DMS153 (cell line): ENCODE results near the gene AQP6.

ENCODE experiments used
- DNase-seq: peaks from one replicate; lab custom pipeline; 2025; lab: John Stamatoyannopoulos, UW

AQP6 gene, protein sequence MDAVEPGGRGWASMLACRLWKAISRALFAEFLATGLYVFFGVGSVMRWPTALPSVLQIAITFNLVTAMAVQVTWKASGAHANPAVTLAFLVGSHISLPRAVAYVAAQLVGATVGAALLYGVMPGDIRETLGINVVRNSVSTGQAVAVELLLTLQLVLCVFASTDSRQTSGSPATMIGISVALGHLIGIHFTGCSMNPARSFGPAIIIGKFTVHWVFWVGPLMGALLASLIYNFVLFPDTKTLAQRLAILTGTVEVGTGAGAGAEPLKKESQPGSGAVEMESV

DNA sequence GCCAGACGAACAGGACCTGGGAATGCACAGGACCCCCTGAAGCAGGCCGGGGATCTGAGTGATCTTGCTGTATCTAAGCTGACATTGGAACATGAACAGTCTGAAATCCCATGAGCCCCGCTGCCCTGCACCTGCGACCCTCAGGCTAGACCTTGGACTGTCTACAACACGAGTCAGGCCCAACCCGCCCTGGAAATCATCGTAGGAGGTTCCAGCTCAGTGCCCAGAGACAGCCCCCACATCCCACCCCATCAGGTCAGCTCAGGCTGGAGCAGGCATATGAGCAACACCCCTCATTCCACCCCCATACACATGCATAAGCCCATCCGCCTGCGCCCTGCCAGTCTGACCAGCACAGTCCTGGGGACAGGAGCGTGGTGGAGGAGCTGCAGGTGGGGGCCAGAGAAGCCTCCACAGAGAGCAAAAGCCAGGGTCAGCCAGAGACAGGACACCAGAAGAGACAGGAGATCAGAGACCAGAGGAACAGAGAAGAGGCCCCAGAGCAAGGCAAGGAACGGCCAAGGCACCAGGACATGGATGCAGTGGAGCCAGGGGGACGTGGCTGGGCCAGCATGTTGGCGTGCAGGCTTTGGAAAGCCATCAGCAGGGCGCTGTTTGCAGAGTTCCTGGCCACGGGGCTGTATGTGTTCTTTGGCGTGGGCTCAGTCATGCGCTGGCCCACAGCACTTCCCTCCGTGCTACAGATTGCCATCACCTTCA is at the start of gene AQP6:
Gene AQP6, plus strand, starts transcription at position 307 of the 720 bp plus-strand sequence. Its CDS starts 227 bp downstream, at position 534.
- no peak for DNase-seq

DNA sequence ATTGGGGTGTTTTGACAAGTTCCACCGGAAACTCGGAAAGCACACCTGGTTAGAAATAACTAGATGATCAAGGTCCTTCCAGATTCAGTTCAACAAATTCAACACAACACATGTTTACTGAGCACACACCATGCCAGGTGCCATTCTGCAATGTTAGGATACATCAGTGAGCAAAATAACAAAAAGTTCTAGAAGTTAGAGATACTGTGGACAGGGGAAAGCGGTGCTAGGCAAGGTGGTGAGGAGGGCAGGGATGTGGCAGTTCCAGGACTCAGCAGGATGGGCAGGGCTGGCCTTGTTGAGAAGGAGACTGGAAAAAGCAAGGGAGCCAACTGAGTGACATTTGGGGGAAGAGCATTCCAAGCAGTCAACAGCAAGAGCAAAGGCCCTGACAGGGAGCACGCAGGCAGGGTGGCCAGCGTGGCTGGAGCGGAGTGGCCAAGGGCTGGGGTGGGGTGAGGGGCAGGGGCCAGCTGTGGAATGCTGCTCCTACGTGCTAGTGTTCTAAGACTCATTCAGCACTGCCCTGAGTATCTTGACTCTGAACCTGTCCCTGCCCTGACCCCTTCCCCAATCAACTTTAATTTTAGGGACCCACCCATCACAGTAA is 49.6 kb upstream of the AQP6 start:
- no peak for DNase-seq

DNA sequence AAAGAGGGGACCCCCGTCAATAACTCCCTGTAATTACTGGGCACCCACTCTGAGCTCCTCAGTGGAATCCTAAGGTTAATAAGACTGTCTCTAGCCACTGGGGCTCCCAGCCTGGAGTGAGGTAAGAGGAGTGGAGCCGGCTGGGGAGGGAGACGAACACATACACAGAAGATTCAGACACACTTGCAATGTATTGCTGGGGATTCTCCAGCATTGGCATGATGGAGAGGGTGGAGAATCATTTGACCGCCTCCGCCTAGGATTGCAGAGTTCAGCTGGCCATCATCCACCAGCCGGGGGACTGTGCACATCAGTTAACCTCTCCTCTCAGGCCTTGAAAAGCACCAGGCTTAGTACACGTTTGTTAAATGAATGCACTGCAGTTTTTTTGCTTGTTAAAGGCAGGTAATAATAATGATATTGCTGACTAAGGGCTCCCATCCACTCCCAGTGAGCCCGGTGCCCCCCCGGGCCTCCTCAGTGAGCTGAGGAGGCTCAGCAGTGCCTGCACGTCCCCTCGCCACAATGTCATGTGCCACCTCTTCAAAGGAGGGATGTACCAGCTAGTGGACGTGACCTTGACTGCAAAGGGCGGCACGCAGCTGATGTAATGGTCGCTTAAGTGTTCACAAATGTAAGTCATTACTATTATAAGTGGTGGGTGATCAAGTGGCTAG is 48.7 kb upstream of the AQP6 start:
- no peak for DNase-seq

DNA sequence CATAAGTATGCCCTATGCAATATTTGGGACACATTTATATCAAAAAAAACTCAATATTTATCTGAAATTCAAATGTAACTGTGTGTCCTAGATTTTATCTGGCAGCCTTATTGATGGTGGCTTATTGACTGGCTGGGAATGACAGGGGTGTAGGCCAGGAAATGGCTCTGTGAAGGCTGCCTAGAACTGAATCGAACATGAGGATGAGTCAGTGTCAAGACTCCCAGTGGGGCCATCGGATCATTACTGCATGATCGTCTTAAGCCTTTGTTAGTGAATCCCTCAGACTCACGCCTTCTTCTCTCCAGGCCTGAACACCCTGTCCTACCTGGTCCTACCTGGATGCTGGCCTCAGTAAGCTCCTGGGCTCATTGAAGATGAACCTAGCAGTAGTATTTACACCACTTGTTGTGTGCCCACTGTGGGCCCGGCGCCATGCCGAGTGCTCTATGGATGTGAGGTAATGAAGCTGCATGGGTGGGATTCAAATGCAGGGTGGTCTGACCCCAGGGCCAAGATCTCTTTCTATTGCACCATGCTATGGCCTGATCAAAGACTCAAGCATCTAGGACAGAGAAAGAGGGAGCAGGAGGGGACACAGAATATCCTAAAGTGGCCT is 48.0 kb upstream of the AQP6 start:
- DNase-seq = no peak

DNA sequence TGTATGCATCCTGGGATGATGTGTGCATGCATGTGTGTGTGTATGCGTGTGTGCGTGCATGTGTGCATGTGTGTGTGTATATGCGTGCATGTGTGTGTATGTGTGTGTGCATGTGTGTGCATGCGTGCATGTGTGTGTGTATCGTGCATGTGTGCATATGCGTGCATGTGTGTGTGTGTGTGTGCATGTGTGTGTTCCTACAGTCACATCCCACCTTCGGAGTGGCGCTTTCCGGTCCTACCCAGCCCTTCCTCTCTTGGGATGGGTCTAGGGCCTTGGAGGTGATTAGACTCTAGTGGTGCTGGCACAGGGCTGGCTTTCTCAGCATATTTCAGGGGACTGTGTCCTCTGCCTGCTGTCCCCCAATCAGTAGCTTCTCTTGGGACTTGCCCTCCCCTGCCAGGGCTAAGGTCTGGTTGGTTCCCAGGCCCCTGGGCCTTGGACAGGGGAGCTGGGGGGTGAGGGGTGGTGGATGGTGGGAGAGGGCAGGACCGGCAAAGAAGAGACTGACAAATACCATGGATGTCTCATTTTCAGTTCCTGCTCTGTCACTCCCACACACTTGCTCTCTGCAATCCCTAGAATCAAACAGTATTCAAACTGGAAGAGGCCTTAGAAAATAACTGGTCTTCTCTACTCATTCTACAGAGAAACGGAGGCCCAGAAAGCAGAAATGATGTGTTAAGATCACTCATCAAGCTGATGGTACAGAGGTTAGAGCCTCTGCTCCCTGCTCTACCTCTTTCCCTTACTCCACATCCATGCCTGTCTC is 47.1 kb upstream of the AQP6 start:
- no peak for DNase-seq

DNA sequence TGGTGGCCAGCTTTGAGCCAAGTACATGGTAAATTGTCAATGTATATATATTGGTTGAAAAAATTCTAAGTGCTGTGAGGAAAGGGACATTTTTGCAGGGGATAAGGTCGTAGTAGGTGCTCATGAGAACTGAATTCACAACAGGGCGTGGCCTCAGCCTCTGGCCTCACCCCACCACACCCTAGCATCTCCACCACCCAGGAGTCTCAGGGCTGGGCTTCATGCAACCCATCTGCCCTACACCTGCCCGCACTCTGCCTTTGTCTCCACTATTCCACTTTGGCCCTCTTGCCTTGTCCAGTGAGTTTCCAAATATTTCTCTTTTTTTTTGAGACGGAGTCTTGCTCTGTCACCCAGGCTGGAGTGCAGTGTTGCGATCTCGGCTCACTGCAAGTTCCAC is 44.3 kb upstream of the AQP6 start:
- no peak for DNase-seq

DNA sequence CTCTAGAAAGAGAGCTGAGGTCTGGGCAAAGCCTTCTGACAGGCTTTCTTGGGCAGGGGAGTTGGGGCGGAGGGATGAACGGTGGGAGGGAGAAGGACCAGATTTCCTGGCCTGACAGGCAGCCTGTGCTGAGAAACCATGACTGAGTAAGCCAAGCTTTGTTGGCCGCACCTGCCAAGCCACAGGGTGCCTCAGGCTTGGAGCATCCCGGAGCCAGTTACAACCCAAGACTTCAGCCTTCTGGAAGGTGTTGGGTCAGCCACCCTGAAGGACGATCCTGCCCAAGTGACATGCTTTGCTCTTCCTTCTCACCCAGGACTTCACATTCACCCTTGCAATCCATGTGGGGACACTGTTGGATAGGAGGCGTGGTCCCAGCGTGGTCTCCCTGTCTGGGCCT is 43.2 kb upstream of the AQP6 start:
- DNase-seq = no peak

DNA sequence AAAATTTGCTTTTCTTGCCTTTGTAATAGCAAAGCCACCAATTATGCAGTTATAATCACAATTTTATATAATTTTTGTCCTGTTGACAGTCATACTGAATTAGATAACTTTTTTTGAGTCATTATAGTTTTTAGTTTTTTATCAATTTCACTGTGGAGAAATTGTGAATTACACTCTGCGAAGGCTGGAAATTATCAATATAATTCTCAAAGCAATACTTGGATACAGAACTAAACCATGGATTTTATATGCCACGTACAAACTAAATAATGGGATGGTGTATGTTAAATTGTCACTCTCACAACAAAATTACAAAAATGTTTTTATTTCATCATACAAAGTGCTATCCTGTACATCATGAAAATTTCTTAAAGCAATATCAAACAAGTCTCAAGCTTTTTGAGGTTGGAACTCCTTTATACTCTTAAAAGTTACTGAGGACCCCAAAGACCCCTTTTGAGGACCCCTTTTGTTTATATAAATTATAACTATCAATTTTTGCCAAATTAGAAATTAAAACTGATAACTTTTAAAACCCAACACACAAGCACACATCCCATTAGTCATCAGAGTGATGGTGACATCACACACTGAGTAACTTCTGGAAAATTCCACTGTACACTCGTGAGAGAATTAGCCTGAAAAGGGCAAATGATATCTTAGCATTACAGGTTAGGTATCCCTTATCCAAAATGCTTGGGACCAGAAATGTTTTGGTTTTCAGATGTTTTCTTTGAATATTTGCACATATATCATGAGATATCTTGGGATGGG is 42.0 kb upstream of the AQP6 start:
- no peak for DNase-seq

DNA sequence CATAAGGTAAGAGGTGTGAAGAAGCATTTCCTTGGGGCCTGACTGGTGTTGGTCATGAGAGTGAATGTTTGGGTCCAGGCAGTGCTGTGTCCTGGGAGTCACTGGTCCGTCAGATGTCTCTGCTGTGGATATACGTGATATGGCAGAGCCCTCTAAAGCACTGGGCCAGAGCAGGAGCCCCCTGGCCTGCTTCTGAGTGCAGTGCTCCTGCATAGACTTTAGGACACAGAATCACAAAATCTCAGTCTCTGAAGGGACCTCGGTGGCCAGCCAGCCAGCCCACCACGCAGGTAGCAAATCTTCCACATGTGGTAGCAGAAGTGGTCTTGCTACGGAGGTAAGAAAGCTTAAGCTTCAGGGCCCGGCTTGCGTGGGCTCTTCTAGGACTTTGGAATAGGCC is 40.7 kb upstream of the AQP6 start:
- no peak for DNase-seq

DNA sequence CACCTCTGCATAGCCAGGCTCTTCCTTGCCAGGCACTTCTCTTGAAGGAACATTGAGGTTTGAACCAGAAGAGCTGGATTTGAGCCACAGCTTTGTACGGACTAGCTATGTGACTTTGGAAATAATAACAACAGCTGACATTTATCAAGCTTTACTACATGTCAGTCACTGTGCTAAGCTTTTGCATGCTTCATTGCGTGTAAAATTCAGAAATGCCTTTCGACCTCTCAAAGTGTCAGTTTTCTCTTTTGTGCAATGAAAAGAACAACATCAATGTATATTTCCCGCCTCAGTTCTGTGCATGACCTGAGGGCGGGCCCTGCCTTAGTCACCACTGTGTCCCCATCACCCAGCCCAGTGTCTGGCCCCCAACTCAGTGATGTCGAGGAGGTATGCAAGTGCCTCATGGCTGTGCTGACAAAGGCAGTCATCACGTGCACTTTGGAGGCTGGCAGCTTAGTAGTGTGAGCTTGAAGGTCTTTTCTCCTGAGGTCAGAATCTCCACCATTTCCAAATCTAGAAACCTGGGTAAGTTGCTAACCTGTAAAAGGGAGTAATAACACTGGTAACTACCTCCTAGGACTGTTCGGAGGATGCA is 40.1 kb upstream of the AQP6 start:
- DNase-seq = no peak

DNA sequence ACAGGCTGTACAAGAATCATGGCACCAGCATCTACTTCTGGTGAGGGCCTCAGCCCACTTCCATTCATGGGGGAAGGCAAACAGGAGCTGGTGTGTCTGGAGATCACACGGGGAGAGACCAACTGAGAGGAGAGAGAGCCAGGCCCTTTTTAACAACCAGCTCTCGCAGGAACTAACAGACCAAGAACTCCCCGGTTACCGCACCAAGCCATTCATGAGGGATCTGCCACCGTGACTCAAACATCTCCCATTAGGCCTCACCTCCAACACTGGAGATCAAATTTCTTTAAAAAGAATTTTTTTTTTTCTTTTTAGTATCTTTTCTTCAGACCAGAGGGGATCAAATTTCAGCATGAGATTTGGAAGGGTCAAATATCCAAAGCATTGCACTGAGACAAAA is 39.0 kb upstream of the AQP6 start:
- no peak for DNase-seq

DNA sequence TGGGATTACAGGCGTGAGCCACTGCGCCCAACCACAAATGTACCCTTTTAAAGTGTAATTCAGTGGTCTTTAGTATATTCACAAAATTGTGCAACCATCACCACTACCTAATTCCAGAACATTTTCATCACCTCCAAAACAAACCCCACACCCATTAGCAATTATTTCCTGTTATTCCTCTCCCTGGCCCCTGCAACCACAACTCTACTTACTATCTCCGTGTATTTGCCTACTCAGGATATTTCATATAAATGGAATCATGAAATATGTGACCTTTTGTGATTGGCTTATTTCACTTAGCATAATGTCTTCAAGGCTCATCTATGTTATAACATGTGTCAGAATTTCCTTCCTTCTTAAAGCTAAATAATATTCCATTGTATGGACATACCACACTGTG is 38.2 kb upstream of the AQP6 start:
- no peak for DNase-seq

DNA sequence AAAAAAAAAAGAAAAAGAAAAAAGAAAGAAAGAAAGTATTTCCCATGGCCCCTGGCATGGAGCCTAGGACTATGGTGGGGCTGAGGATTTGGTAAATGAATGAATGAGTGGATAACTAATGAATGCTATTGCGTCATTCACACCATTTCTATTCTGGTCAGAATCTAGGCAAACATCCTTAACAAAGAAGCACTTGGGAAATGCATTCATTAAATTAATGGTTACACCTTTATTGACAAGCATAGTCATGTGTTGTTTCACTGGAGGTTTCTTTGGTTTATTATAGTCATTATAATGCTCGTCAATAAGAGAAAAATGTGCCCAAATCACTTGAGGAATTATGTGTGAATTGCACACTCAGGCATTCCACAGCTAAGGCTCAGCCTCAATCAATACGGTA is 35.8 kb upstream of the AQP6 start:
- no peak for DNase-seq

DNA sequence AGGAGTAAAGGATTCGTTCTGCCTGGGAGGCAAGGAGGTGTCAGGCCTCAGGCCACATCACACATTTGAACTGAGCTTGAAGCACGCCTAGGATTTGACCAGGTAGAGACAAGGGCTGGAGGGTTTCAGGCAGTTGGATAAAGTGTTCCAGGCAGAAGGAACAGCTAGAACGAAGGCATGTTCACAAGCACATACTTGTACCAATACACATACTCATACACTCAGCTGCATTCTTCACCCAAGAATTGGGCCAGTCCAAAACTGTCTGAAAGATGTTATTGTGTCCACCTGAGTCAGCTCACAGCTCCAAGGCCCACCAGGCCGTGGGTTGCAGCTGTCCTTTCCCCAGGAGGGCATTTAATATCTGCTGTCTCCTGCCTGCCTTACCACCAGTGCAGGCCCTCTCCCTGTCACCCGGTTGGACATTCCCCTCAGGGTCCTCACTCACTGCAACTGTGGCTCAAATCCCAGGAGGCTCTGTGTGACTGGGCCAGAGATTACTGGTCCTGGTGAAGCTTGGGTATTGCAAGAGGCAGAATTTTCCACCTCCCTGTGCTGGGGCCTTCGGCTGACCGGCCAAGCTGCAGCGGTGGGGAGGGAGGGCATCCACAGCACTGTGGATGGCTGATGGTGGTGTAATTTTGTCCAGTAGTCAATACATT is 35.0 kb upstream of the AQP6 start:
- no peak for DNase-seq

DNA sequence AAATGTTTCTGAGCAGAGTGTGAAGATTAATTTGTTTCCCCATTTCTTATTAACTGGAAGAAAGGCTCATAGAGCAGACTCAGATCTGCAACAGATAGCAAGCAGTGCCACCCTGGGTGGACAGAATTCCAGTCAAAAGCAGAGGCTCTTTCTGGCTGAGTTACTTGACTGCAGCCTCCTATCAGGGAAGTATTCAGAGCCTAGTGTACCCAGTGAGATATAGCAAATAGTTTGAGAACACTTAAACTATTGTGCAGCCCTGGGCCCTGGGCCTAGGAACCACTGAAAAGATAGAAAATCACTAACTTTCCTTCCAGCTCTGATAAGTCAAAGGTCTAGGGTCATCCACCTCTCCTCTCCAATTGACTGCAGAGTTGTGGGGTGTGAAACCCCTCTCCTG is 33.4 kb upstream of the AQP6 start:
- no peak for DNase-seq

DNA sequence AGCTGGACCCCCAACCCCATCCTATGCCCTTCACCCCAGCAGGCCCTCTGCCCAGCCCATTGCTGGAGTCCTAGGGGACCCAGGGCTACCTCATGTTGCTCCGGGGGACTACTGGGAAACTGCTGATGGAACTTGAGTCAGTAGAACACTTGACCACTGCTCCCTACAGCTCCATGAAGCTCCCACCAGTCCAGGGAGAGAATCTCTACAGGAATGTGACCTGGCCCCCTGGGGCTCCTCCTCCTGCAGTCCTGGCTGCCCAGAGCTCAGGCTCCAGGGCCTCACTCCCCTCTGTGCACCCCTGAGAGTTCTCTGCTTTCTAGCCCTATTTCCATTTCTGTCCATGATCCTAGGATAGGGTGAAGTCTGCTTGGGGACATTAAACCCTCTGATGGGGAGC is 33.0 kb upstream of the AQP6 start:
- no peak for DNase-seq

DNA sequence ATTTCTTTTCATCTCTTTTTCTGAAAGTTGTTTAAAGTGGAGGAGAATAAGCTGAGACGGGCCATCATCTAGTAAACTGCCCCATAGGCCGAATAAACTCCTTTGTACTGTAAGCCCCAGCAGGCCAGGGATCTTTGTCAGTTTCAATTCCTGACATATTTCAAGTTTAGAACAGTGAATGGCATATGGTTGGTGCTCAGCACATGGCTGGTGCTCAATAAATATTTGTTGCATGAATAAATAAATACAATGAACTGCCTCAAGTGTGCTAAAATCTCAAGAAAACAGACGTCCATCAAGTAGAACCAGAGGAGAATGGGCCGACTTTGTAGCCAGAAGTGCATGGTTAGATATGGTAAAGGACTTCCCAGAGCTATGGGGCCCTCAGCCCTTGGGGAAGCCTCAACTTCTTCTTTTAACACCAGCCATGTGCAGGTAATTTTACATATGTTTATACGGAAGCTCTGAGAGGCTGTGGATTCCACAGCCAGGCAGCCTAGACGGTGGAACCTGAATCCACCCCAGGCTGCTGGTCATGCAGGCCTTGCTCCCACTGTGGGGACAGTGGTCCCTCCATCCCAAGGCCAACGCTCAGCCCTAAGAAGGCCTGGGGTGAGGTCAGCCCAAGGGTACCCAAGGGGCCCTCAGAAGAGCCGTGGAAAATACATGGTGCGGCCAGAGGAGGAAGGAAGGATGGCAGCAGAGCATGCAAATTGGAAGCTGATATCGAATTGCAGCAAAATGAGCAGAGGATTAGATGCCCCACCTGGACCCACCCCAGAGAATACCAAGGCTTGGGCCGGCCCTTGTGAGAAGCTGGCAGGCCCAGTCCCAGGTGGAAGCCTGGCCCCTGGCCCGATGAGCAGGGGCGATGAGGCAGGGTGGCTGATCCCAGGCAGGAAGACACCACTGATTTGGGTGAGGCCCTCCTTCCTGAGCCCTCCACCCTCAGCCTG is 30.9 kb upstream of the AQP6 start:
- DNase-seq = no peak

DNA sequence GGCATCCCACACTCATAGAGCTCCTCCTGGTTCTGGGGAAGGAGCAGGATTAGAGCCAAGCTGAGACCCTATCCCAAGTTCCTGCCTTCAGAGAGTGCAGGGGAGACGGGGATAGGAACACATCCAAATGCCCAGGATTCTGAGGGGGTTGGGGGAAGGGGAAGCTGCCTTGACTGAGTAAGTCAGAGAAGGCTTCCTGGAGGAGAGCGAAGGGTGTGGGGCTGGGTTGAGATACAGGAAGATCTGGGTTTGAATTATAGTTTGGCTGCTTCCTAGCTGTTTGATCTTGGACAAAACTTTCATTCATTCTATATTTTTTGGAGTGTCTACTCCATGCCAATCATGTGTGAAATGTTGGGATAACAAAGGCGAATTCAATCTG is 30.2 kb upstream of the AQP6 start:
- no peak for DNase-seq
